Adipose tissue (tissue), 3 donors: ENCODE data around the gene CFAP58. TPM values are rescaled to one million over a fixed set of nuclear protein-coding genes. Genes with fewer than 3 reads are reported as not detected.

ENCODE experiments used
- H3K27ac ChIP-seq: one replicate; pipeline ENCODE4 v1.5.1; 2013; ENCODE audit warnings: low read depth, low read length
- WGBS, 3 donors: extraction: QIAGEN DNeasy Blood & Tissue Kit; methylation state at CpG; one replicate each; pipeline ENCODE4 v1.1.7; 2013; 5-methylcytosine and 5-hydroxymethylcytosine counted together
- polyA plus RNA-seq, 3 donors: library from polyadenylated mRNA; stranded (reverse); fragments of 200-250 nt; gene quantifications; one replicate each; pipeline ENCODE4 v1.2.3, GENCODE V29; 2013
- donor health status: healthy with polysubstance abuse.
- donor health status: Bipolar disorder and iron deficiency.
- donor health status: healthy.

The CFAP58 gene
- polyA plus RNA-seq, 3 donors: 0.05 to 0.09 TPM; not detected in 1

DNA sequence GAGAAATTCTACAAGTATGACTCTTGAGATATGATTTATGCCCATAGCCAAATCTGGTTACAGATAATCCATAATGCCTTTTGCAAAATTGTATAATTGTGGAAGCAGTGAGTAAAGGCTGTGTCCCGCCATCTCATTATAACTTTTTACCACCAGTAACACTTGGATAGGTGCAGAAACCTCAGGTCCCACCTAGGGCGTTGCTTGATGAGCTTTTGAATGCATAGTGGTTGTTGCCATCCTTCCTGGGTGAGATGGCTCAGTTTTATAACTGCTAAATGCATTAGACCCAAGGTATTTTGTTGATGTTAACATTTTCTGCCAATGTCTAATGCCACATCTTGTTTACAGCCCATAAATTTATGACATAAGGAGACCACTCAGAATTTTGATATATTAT, 42.9 kb downstream of the CFAP58 start:
- 68 to 79% (median 78%) methylated on average over 2 of the region's 2 CpGs for WGBS, 3 donors

DNA sequence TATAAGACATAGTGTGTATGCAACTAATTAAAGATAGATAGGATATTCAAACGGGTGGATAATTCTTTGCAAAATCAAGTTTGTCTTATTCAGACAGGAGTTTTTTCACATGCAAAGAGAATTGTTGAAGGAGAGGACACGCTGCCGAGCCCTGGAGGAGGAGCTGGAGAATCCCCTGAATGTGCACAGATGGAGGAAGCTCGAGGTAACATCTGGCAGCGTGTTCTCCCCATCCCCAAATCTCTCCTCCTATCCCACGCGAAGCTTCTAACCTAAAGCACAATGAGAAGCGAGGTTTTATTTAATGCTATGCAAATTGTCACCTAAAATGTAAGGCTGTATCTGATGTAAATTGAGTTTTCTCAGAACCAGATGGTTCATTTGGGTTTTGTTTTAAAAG, 50.0 kb downstream of the CFAP58 start:
- 63 to 72% (median 70%) methylated on average over 8 of the region's 8 CpGs for WGBS, 3 donors
- H3K27ac ChIP-seq: no peak overlapping the region

More for the DNA sequence above, 42.9 kb downstream of the CFAP58 start:
- H3K27ac ChIP-seq: no peak overlapping the region

DNA sequence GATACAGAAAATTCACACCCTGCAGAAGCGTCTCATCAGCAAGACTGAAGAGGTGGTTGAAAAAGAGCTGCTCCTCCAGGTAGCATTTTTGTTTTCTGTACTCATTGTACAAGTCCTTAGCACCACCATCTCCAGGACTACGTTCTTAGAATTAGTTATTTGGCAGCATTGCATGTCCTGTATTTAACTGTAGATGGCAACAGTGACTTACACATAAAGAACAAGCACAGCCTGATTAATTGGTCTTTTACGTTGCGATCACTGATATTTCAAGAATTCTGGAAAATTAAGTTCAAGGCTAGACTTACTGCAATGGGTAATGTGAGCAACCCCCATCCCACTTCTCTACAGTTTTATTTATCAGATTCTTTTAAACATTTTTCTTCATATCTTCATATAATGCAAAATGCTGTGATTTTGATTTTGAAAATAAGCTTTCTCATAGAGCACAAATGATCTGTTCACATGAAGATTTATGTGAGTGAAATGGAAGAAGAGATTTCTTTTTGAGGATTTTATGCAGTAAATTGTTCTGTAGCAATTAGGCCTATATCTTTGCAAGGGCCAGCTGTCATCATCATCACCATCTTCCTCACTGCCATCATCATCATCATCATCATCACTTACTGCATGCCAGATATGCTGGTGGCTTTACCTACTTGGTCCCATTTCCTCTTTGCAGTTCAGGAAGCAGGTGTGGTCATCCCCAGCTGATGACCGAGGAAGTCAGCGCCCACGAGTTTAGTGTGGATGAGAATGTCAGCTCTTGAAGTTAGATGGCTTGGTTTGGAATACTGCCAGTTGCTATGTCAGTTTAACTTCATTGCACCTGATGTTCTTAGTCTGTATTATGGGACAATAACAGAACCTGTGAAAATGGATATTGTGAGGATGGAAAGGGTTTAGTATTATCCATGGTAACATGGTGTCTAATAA, 53.4 kb downstream of the CFAP58 start:
- no peak overlapping the region for H3K27ac ChIP-seq
- 26 to 38% (median 32%) methylated on average over 7 of the region's 7 CpGs for WGBS, 3 donors

- no peak overlapping the region for H3K27ac ChIP-seq
- 80 to 88% (median 84%) methylated on average over 1 of the region's 1 CpG for WGBS, 3 donors
Observed at GRCh38 chr10:104413528-104413927, 59.9 kb downstream of the CFAP58 start.

DNA sequence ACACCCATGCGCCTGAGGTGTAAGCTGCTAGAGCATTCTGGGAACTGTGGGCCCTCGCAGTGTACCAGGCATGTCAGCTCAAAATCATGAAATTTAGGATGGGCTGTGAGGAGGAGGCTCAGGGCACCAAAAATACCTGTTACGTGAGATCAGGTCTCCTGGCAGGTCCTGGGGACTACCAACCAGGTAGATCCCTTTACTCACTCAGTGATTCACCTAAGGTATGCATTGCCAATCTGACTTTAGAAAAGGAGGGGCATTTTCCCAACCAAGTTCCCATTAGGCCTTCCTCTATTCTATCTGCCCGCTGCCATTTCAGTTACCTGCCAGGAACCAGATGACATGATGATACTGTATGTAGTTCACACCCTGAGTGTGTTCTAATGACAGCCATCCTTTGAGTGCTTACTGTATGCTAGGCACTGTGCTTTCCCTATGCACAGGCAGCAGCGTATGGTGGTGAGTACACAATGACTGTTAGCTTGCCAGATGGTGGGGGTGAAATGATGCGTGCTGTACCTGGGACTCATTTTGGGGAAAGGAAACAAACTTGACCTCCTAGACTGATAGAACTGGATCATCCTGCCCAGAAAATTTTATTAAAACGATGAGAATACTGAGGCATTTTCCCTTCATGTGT, 62.0 kb downstream of the CFAP58 start:
- no peak overlapping the region for H3K27ac ChIP-seq
- WGBS, 3 donors: 80 to 92% (median 82%) methylated on average over 7 of the region's 7 CpGs

DNA sequence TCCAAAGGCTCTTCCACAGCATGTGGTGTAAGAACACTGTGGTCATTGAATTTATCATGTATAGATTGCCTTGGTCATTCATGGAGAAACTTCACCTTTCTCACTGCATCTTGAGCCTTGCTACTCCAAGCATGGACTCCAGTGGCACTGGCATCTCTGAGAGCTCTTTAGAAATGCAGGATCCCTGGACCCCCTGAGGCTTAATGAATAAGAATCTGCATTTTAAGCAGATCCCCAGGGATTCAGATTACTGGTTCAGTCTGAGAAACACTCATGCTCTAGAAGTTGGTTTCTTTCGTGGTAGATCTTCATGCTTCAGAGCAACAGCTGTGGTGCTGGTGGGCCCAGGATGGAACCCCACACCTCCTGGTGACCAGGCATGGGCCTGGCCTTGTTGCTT, 63.2 kb downstream of the CFAP58 start:
- WGBS, 3 donors: 74 to 94% (median 88%) methylated on average over 1 of the region's 1 CpG
- no peak overlapping the region for H3K27ac ChIP-seq

GRCh38 chr10:104417637-104418292, 64.1 kb downstream of the CFAP58 start:
- no peak overlapping the region for H3K27ac ChIP-seq
- WGBS, 3 donors: 69 to 85% (median 70%) methylated on average over 6 of the region's 6 CpGs

DNA sequence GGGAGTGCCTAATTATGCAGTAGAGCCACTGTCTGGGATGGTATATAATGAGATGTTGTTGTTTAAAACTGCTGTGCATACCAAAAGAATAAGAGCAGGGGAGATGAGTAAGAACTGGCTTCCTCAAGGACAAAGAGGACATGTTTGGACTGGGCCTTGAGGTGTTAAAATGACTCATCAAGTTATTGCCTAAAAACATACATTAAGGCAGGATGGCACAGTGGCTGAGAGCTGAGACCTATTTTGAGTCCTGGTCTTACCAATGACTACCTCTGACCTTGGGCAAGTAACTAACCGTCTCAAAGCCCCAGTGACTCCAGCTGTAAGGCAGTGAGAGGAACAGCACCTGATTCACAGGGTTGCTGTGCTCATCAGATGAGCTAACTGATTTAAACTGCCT, 71.1 kb downstream of the CFAP58 start:
- WGBS, 3 donors: 50 to 88% (median 68%) methylated on average over 1 of the region's 1 CpG
- no peak overlapping the region for H3K27ac ChIP-seq

- H3K27ac ChIP-seq: no peak overlapping the region
- 58 to 82% (median 64%) methylated on average over 5 of the region's 5 CpGs for WGBS, 3 donors
Observed at GRCh38 chr10:104427989-104428388, 74.4 kb downstream of the CFAP58 start.

GRCh38 chr10:104429846-104430245, 76.2 kb downstream of the CFAP58 start:
- H3K27ac ChIP-seq: no peak overlapping the region
- whole genome bisulfite sequencing, 3 donors: 33 to 58% (median 48%) methylated on average over 3 of the region's 3 CpGs

- H3K27ac ChIP-seq: no peak overlapping the region
- WGBS, 3 donors: 53 to 66% (median 63%) methylated on average over 3 of the region's 3 CpGs
Observed at GRCh38 chr10:104430360-104430759, 76.7 kb downstream of the CFAP58 start.

- no peak overlapping the region for H3K27ac ChIP-seq
- 50 to 68% (median 60%) methylated on average over 3 of the region's 3 CpGs for WGBS, 3 donors
Observed at GRCh38 chr10:104433669-104434068, 80.0 kb downstream of the CFAP58 start.

GRCh38 chr10:104434601-104435000, 81.0 kb downstream of the CFAP58 start:
- no peak overlapping the region for H3K27ac ChIP-seq
- 46 to 88% (median 88%) methylated on average over 1 of the region's 1 CpG for WGBS, 3 donors

DNA sequence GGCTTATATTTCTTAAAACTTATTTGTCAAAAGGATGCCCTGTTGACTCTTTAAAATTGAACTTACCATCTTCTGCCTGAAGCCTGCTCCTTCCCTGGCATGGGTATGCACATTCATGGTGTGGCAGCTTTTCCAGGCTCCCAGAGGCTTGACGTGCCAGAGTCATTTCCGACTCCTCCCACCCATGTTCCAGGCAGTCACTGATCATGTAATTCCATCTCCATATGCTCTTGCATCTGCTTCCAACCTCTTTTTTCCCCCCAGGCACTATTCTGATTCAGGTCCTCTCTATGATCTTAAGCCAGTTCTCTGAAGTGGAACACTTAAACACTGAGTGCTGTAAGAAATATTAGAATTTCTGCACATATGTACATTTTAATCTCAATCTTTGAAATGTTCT, 82.2 kb downstream of the CFAP58 start:
- H3K27ac ChIP-seq: no peak overlapping the region
- 69 to 83% (median 78%) methylated on average over 2 of the region's 2 CpGs for WGBS, 3 donors

DNA sequence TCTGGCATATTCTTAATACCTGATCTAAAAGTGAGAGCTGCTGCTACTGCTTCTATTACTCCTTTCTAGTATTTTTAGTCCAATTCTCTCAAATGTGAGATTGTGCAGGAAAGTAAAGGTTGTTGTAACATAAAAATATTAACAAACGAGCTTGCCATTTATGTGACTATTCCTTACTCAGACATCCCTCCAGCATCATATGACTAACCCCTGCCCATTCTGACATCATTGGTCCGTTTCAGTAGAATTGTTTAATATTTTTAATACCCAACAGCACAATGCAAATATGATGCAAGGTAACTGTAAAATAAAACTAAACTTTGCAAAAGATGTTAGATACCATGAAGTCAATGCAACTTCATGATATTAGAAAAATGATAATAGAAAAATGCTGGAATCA, 83.6 kb downstream of the CFAP58 start:
- H3K27ac ChIP-seq: no peak overlapping the region
- whole genome bisulfite sequencing, 3 donors: 54 to 73% (median 69%) methylated on average over 2 of the region's 2 CpGs

GRCh38 chr10:104440221-104440620, 86.6 kb downstream of the CFAP58 start:
- WGBS, 3 donors: 87 to 91% (median 91%) methylated on average over 2 of the region's 2 CpGs
- no peak overlapping the region for H3K27ac ChIP-seq

DNA sequence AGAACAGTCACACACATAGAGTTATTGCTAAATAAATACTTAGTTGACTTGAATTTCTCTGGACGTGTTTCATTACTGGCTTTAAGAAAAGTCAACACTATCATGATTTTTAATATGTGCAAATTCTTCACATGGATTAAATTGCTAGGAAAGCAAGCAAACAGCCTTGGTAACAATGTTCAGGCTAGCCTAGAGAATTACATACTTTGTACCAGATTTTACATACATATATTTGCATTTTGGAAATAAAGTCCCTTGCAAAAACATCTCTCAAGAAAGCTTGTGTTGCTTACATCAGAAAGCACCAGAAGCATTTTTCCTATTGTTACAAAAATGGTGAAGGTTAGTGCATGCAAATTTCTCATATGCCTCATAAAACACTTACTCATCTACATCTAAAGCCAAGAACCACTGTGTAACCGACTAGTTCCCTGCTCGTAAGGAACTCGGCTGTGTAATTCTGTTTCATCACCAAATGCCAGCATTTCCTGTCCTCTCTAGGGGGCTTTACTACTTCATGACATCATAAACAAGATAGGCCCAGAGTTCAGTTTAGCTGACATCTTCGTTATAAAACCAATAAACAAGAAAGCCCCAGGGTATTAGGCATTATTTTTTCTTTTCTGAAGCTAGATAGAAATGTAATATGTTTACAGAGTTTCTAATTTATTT, 87.8 kb downstream of the CFAP58 start:
- WGBS, 3 donors: 23 to 41% (median 25%) methylated on average over 5 of the region's 5 CpGs
- no peak overlapping the region for H3K27ac ChIP-seq

DNA sequence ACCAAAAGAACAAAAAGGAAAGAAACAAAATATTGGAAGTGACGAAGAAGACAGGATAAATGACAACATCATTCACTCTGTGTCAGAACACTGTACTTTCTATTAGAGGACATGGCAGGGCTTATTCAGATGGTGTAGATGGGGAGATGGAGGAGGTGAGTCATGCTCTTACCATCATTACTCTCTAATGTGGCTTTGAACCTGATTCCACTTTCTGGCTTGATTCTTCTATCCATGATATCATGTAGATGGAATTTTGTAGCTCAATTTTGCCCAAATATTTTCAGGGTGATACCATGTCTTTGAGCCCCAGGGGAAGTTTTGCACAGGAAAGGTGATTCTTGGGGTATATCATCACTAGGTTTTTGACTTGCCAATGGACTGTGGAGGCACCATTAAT, 91.7 kb downstream of the CFAP58 start:
- H3K27ac ChIP-seq: no peak overlapping the region
- 71 to 98% (median 91%) methylated on average over 1 of the region's 1 CpG for WGBS, 3 donors

DNA sequence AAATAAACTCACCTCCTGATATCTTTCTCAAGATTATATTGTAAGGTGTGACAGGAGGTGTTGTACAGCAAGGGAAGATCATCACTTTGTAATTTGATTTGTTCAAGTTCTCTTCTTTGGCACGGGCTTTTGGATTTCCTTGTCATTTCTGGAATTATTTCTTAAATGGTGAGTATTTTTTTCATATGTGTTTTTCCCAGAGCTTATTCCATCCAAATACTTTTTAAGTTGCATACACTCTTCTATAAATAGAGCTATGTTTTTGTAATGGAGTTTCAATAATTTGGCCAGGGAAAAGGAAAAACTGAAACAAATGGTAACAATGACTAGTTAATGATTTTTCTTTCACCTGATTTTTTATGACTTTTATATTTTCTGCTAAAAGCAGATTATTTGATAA, 92.5 kb downstream of the CFAP58 start:
- WGBS, 3 donors: 52 to 67% (median 58%) methylated on average over 1 of the region's 1 CpG
- H3K27ac ChIP-seq: no peak overlapping the region
